CD4-positive, alpha-beta T cell (primary cell): ENCODE data around the gene RBM7. TPM values are rescaled to one million over a fixed set of nuclear protein-coding genes. Genes with fewer than 3 reads are reported as not detected.

Experiments
- ATAC-seq: fragments of 200-7000 bp; cut with Tn5 transposase; one replicate; pipeline ENCODE4 v1.10.0; 2022; ENCODE audit warnings: mild to moderate bottlenecking; ENCODE audit not compliant: poor library complexity
- CTCF ChIA-PET: fragments of 350-600 bp; sonication (Branson Sonifier 250); formaldehyde crosslinking; loops from one replicate; lab custom pipeline; 2021; ENCODE audit warnings: antibody characterized with exemption, inconsistent platforms; lab: Charles Lee
- POLR2A ChIA-PET: fragments of 350-600 bp; sonication (Branson Sonifier 250); formaldehyde crosslinking; loops from one replicate; lab custom pipeline; 2021; ENCODE audit warnings: antibody characterized with exemption, inconsistent platforms; lab: Charles Lee
- DNase-seq, 14 experiments: peaks; one replicate each; pipeline ENCODE4 v3.0.0-alpha.2; 2013 to 2020; ENCODE audit warnings: mixed read lengths in 2 of 14
- H3K27ac ChIP-seq, 2 donors: one replicate each; pipeline versions ENCODE4 v1.5.1 to v1.7.0; 2013; ENCODE audit warnings: low read length in 2 of 2, low read depth in 1 of 2, mild to moderate bottlenecking in 1 of 2
- H3K27me3 ChIP-seq, 2 experiments: 1 replicate in 1 of 2; 2 replicates in 1 of 2; pipeline versions ENCODE4 v1.6.1 to v1.7.0; 2013; ENCODE audit warnings: low read length in 2 of 2, control low read depth in 1 of 2, mild to moderate bottlenecking in 1 of 2, moderate library complexity in 1 of 2; ENCODE audit not compliant: insufficient read depth in 2 of 2, control insufficient read depth in 1 of 2
- H3K36me3 ChIP-seq: one replicate; pipeline ENCODE4 v1.6.1; 2013; ENCODE audit warnings: low read length, control low read depth; ENCODE audit not compliant: insufficient read depth
- H3K4me1 ChIP-seq: one replicate; pipeline ENCODE4 v1.6.1; 2013; ENCODE audit warnings: low read length, control low read depth; ENCODE audit not compliant: insufficient read depth
- H3K4me3 ChIP-seq: one replicate; pipeline ENCODE4 v1.5.1; 2013; ENCODE audit warnings: mild to moderate bottlenecking, low read length, moderate library complexity
- H3K9me3 ChIP-seq, 2 experiments: 1 replicate in 1 of 2; 2 replicates in 1 of 2; pipeline versions ENCODE4 v1.6.1 to v1.7.0; 2013; ENCODE audit warnings: low read length in 2 of 2, mild to moderate bottlenecking in 2 of 2, control low read depth in 1 of 2, moderate library complexity in 1 of 2; ENCODE audit not compliant: control insufficient read depth in 1 of 2, insufficient read depth in 1 of 2
- H3K27ac Mint-ChIP-seq: one replicate; pipeline ENCODE4 v1.8.0; 2020; ENCODE audit warnings: mixed read lengths
- H3K27me3 Mint-ChIP-seq: one replicate; pipeline ENCODE4 v1.8.0; 2021; ENCODE audit warnings: mixed read lengths
- H3K36me3 Mint-ChIP-seq: one replicate; pipeline ENCODE4 v1.8.0; 2021; ENCODE audit warnings: low read depth, mixed read lengths
- H3K4me1 Mint-ChIP-seq: one replicate; pipeline ENCODE4 v1.8.0; 2021; ENCODE audit warnings: low read depth, mixed read lengths
- H3K4me3 Mint-ChIP-seq: one replicate; pipeline ENCODE4 v1.8.0; 2020; ENCODE audit warnings: mild to moderate bottlenecking, mixed read lengths
- H3K9me3 Mint-ChIP-seq: one replicate; pipeline ENCODE4 v1.8.0; 2020; ENCODE audit warnings: mixed read lengths
- CTCF ChIP-seq: fragments of 200-600 bp; IDR thresholded peaks from one replicate; pipeline ENCODE4 v1.8.0; 2022; ENCODE audit warnings: antibody characterized with exemption, mild to moderate bottlenecking
- intact Hi-C, 2 experiments: fragments of 100-400 bp; cut with DNase I in 1 of 2; cut with micrococcal nuclease in 1 of 2; formaldehyde crosslinking; loops; one replicate each; pipeline versions ENCODE4 v1.15.1 to v1.9.0; 2023 to 2025; cut with DNase I, micrococcal nuclease
- polyA plus RNA-seq, 2 donors: library from polyadenylated mRNA; unstranded; fragments of 120-200 nt; gene quantifications; one replicate each; pipeline ENCODE4 v1.2.1, GENCODE V29; 2013
- total RNA-seq, 174 experiments: library from RNA in 2 of 174; stranded (reverse) in 2 of 174; gene quantifications; one replicate each; pipeline ENCODE4 v1.2.3 and lab custom pipeline; 2021 to 2026

RBM7 gene
- total RNA-seq, result 10 to 100 TPM; 76.1 to 81.9 TPM
- polyA plus RNA-seq (2013, experiment 1 of 2), result 15.0 TPM
- 28.4 TPM for polyA plus RNA-seq (2013, experiment 2 of 2)
- total RNA-seq (lab: John Stamatoyannopoulos, UW), result 18.2 to 73.4 (median 41.0) reads per million in 172 experiments

- POLR2A ChIA-PET, result interaction anchor here (0.6 to 2.0 kb wide), 10 partner anchors 9 to 340 kb away, joined by 3 to 22 read pairs (median 4); partner anchors contain the start of gene REXO2
- peak within 1 kb of the TSS; percentile 99 for H3K4me3 Mint-ChIP-seq
- peaks cover 63% of the 10 kb centered on the region for H3K4me1 Mint-ChIP-seq
- Histone ChIP-seq H3K4me1 (peaks cover 9% of the 10 kb centered on the region), H3K9me3 (no peaks in the 10 kb centered on the region), H3K36me3 (peaks cover 26% of the 10 kb centered on the region), H3K27ac (peak within 1 kb of the TSS; percentile 93 to 96), H3K4me3 (peak within 1 kb of the TSS; percentile 92), H3K27me3 (no peaks in the 10 kb centered on the region)
- H3K27me3 Mint-ChIP-seq, result no peaks in the 10 kb centered on the region
- H3K36me3 Mint-ChIP-seq, result peaks cover 46% of the 10 kb centered on the region
- TF ChIP-seq CTCF, result peak; percentile 28
- H3K9me3 Mint-ChIP-seq, result no peaks in the 10 kb centered on the region
- H3K27ac Mint-ChIP-seq, result peak within 1 kb of the TSS; percentile 100
- ATAC-seq (peak; percentile 91), DNase-seq (peak; percentile 95 to 100 (median 98))
- intact Hi-C loops, result loop anchor here (1.0 to 10.0 kb wide), 5 partner anchors 39 to 526 kb away; partner anchors contain the start of genes REXO2 (in 2 of the 2) and USP28 (in 1 of the 2)
- CTCF ChIA-PET, result no interaction called here
Measured at GRCh38 chr11:114400216-114400914, at the start of gene RBM7, which contains the start of gene C11orf71. TSS of gene RBM7 (plus strand) at chr11:114400666. CDS start at chr11:114400672, 6 bp downstream. TSS of gene C11orf71 (minus strand) at chr11:114400511. CDS start at chr11:114400331, 180 bp downstream.

- H3K27ac Mint-ChIP-seq, result no peak overlapping the region
- no peak for ATAC-seq
- no peak for TF ChIP-seq CTCF
Measured at GRCh38 chr11:114353443-114353842, 47.0 kb upstream of the RBM7 start.

GRCh38 chr11:114354076-114354475 is 46.4 kb upstream of the RBM7 start:
- Mint-ChIP-seq H3K4me3 (no peak overlapping the region), H3K9me3 (no peaks in the 10 kb centered on the region), H3K27me3 (no peaks in the 10 kb centered on the region), H3K4me1 (no peaks in the 10 kb centered on the region), H3K36me3 (no peaks in the 10 kb centered on the region), H3K27ac (no peak overlapping the region)
- Histone ChIP-seq H3K4me1 (no peaks in the 10 kb centered on the region), H3K4me3 (no peak overlapping the region), H3K9me3 (no peaks in the 10 kb centered on the region), H3K27ac (no peak overlapping the region), H3K27me3 (no peaks in the 10 kb centered on the region), H3K36me3 (no peaks in the 10 kb centered on the region)
- TF ChIP-seq CTCF, result no peak
- POLR2A ChIA-PET, result no interaction called here
- no peak for DNase-seq
- intact Hi-C loops, result no loop called here
- no peak for ATAC-seq
- CTCF ChIA-PET, result no interaction called here

More at GRCh38 chr11:114353443-114353842, 47.0 kb upstream of the RBM7 start:
- H3K36me3 ChIP-seq, result no peaks in the 10 kb centered on the region
- POLR2A ChIA-PET, result no interaction called here
- H3K27me3 ChIP-seq, result no peaks in the 10 kb centered on the region
- H3K9me3 ChIP-seq, result no peaks in the 10 kb centered on the region
- no peaks in the 10 kb centered on the region for H3K9me3 Mint-ChIP-seq
- CTCF ChIA-PET, result no interaction called here
- no peaks in the 10 kb centered on the region for H3K36me3 Mint-ChIP-seq
- no peaks in the 10 kb centered on the region for H3K27me3 Mint-ChIP-seq
- H3K27ac ChIP-seq, result no peak overlapping the region
- no peaks in the 10 kb centered on the region for H3K4me1 Mint-ChIP-seq
- no peak overlapping the region for H3K4me3 ChIP-seq
- intact Hi-C loops, result no loop called here
- no peaks in the 10 kb centered on the region for H3K4me1 ChIP-seq
- H3K4me3 Mint-ChIP-seq, result no peak overlapping the region
- no peak for DNase-seq
